GM19239 (cell line): Measurements from ENCODE around the gene UMODL1.
"Not testable (repeated sequence)": the region's sequence is repeated elsewhere in the genome, so short reads cannot be mapped to it uniquely, and the experiment has no call there.

ENCODE experiments used
- DNase-seq: peaks from one replicate; pipeline ENCODE4 v3.0.0; 2011; ENCODE audit warnings: low spot score; ENCODE audit not compliant: insufficient read length
- FAIRE-seq: peaks from 2 replicates; lab custom pipeline; 2011; peaks lifted over from hg19 to GRCh38; lab: Jason Lieb, UNC

UMODL1 gene

GRCh38 chr21:42109873-42110525, 38.9 kb downstream of the UMODL1 start:
- no peak for FAIRE-seq
- no peak for DNase-seq

DNA sequence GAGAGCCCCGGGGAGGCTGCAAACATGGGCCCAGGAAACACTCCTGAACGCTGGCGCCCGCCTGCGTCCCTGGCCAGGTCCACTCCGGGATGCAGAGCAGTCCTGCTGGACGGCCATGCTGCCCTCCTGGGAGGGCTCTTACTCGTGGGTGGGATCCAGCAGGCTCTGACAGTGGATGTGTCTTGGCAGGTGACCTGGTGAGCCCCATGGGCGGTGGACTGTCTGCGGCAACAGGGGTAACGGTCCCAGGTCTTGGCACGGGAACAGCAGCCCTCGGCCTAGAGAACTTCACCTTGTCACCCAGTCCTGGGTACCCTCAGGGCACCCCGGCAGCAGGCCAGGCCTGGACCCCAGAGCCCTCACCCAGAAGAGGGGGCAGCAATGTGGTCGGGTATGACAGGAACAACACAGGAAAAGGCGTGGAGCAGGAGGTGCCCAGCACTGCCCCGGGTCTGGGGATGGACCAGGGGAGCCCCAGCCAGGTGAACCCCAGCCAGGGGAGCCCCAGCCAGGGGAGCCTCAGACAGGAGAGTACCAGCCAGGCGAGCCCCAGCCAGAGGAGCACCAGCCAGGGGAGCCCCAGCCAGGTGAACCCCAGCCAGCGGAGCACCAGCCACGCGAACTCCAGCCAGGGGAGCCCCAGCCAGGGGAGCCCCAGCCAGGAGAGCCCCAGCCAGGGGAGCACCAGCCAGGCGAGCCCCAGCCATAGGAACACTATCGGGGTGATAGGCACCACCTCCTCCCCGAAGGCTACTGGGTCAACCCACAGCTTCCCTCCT, 39.8 kb downstream of the UMODL1 start:
- no peak for DNase-seq

DNA sequence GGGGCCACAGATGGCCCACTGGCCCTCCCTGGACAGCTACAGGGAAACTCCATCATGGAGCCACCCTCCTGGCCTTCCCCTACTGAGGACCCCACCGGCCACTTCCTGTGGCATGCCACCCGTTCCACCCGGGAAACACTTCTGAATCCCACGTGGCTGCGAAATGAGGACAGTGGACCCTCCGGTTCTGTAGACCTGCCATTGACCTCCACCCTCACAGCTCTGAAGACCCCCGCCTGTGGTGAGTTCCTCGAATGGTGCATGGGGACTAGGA, 40.3 kb downstream of the UMODL1 start:
- DNase-seq (no peak), FAIRE-seq (no peak)

More for the DNA sequence above, 39.8 kb downstream of the UMODL1 start:
- FAIRE-seq, result no peak

DNA sequence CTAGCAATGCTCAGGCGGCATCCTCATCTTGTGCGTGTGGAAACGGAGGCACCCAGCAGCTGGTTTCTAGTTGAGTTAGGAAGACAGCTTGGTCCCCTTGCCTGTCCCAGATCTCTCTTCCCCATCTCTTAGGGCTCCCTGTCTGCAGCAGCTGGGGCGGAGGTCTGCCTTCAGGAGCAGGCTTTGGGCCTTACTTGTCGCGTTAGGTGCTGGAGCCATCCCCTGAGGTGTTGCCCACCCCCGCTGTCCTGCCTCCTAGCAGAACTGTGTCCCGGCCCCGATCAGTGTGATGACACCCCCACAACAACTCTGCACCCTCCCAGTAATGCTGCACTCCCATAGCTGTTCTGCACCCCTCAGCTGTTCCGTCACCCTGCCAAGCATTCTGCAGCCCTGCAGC, 40.7 kb downstream of the UMODL1 start:
- FAIRE-seq, result no peak
- DNase-seq, result no peak

DNA sequence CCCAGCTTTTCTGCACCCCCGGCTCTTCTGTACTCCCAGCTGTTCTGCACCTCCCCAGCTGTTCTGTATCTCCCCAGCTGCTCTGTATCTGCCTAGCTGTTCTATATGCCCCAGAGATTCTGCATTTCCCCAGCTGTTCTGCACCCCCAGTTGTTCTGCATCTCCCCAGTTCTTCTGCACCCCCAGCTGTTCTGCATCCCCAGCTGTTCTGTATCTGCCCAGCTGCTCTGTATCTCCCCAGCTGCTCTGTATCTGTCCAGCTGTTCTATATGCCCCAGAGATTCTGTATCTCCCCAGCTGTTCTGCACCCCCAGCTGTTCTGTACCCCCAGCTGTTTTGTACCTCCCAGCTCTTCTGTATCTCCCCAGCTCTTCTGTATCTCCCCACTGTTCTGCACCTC, 41.1 kb downstream of the UMODL1 start:
- DNase-seq (no peak), FAIRE-seq (no peak)

DNA sequence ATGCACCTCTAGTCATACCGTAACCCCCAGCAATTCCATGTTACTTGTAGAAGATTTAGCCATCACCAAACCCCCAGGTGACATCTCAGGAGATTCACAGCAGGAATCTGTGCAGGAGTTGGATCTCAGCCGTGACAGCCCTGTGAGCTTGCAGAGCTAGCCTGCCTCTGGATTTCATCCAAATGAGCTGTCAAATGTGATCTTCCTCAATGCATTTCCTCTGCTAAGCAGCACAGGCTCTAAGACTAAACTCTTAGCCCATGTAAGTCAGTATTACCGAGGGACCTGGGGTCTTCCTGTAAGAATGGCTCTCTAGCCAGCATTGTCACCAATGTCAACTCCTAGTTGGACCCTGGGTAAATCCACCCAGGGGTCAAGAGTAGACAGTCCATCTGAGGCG, 41.7 kb downstream of the UMODL1 start:
- no peak for DNase-seq
- FAIRE-seq, result no peak

DNA sequence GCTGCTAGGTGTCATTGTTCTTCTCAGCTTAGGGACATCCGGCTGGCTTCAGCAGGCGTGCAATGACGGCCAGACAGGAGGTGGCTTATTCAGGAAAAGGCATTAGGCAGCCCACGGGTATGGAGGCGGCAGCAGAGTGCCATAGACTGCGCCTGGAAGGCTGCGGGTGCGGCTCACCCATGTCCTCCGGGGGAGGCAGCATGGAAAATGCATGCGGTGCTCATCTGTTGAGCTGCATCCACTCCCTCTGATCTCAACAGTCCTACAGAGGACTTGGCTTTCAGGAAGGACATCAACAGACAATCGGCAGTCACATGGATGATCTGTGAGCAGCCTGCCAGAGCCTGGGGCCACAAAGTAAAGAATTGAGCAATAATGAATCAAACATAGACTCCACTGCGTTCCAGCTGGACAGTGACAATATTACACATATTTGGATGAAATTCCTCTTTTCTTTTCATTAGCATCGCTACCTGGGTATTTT, 42.9 kb downstream of the UMODL1 start:
- DNase-seq, result no peak
- no peak for FAIRE-seq

- no peak for FAIRE-seq
Measured at GRCh38 chr21:42114646-42115045, 43.5 kb downstream of the UMODL1 start.

DNA sequence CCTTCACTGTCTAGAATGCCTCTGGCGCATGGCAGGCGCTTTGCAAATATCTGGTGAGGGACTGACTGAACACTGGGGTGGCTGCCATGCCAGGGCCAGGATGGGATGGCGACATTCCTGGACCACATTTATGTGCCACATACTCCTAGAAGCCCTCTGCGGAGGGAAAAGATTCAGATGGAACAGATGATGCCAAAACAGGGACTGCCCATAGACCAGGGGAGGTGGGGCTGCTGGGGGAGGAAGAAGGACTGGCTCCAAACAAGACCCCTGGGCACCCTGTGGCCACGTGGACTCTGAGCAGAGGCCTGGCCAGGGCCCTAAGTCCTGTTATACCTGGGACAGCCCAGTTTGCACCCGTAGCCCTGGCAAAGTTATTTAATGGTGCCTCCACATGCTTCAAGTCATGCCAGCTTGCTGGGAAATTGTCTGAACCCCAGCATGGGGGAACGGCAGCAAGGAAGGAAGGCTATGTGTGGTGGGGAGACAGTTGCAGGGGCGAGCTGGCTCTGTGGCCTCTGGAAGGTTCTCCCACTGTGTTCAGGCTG, 44.1 kb downstream of the UMODL1 start:
- no peak for DNase-seq
- no peak for FAIRE-seq

More at GRCh38 chr21:42114646-42115045, 43.5 kb downstream of the UMODL1 start:
- no peak for DNase-seq

DNA sequence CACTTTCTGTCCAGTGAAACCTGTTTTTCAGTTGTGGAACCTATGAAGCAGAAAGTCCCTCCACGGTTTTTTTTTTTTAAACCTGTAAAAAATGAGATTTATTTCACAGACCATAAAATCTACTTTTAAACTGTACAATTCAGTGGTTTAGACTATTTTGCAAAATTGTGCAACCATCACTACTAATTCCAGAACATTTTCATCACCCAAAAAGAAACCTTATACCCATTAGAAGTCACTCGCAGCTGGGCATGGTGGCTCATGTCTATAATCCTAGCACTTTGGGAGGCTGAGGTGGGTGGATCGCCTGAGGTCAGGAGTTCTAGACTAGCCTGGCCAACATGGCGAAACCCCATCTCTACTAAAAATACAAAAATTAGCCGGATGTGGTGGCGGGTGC, 45.4 kb downstream of the UMODL1 start:
- DNase-seq, FAIRE-seq: not testable (repeated sequence)

GRCh38 chr21:42117229-42117966, 46.3 kb downstream of the UMODL1 start:
- DNase-seq, result peak; percentile 69
- peak; percentile 86 for FAIRE-seq

DNA sequence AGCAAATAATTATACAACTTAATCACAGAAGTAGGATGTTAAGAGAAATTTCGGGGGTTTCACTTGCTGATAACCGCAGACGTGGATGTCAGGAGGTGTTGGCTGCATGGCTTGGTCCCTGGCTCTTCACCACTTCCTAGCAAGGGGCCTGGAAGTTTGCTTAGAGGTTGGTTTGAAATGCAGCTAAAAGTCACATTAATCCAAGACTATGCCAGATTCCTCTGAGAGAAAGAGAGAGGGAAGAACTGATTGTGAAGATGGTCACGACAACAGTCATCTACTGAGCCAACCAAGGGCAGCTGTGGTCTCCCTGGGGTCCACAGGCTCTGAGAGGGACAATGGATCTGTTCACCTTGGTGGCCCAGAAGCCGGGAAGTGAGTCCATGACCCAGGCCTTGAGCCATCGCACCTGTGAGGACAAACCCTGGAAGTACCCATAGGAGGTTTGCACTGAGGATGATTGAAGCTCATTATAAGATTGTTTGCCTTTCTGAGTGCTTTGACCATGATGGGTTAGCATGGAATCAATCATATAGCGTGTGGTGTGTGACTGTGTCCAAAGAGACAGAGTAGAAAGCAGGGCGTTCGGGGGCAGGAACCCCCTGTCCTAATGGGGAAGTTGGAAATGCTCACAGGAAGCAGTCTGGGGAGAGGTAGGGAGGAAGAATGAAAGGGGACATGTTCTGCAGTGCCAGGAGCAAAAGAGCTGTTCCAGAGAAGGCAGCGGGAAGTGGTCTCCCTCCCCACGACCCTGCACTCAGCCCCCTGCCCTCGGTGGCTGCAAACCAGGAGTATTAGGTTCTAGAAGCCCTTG, 47.1 kb downstream of the UMODL1 start:
- DNase-seq (no peak), FAIRE-seq (peak; percentile 55)

GRCh38 chr21:42118901-42119300, 47.8 kb downstream of the UMODL1 start:
- DNase-seq, result no peak
- FAIRE-seq, result no peak

DNA sequence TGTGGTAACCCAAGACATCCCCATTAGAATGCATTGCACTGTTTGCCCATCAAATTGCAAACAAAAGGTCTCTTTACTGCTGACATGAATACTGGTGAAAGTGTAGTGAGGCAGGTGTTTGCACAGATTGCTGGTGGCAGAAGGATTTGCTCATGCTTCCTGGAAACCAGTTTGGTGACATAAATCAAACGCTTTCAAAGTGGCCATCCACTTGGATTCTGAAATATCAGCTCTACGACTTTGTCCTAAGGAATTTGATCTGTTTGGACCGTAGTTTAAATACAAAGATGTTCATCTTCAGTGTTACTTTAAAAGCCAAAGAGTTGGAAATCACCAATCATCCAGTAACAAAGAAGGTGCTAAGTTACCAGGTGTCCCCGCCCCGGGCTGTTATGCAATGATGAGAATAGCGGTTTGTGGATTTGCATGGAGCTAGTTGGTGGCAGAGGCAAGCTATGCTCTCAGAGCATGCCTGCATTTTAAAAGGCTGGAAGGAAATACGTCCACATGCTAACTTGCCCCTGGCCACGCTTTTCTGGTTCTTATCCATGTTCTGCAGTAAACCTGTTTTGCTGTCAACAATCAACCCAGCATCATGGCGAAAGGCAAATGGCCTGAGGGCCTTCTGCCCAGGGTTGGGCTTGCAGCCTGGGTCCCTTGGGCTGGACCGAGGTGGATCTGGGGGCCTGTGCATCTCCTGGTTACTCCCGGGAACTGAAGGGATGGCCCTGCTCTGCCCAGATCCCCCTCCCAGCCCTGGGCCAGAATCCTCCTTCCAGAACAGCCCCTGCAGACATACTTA, 49.2 kb downstream of the UMODL1 start:
- FAIRE-seq (peak; percentile 79), DNase-seq (no peak)

GRCh38 chr21:42120903-42121535, 49.9 kb downstream of the UMODL1 start:
- no peak for DNase-seq
- FAIRE-seq, result peak; percentile 33

GRCh38 chr21:42121794-42122193, 50.7 kb downstream of the UMODL1 start:
- DNase-seq (no peak), FAIRE-seq (no peak)

DNA sequence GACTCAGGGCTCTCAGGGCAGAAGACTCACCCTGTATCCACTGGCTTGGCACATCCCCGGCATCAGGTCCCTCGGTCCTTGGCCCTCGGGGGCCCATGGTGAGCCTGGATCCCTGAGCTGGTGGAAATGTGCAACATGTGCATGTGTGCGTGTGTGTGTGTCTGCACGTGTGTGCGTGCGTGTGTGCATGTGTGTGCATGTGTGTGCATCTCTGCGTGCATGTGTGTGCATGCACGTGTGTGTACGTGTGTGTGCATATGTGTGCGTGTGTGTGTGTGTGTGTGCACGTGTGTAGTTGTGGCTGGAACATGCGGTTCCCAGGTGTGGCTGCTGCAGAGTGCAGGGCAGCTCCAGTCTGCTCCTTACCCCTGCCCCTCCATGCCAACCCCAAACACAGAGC, 51.3 kb downstream of the UMODL1 start:
- FAIRE-seq, result no peak
- DNase-seq, result no peak

GRCh38 chr21:42122808-42123207, 51.7 kb downstream of the UMODL1 start:
- no peak for DNase-seq
- no peak for FAIRE-seq
